Skeletal muscle tissue (tissue), 4 donors: ENCODE data around the gene BCL2L11. TPM values are rescaled to one million over a fixed set of nuclear protein-coding genes. Genes with fewer than 3 reads are reported as not detected.

Experiments used
- H3K27ac ChIP-seq: one replicate; pipeline ENCODE4 v1.7.0; 2013; ENCODE audit warnings: mild to moderate bottlenecking, low read depth, low read length, inconsistent platforms
- H3K27me3 ChIP-seq, 3 donors: one replicate each; pipeline ENCODE4 v1.7.0; 2013; ENCODE audit warnings: low read length in 3 of 3; ENCODE audit not compliant: control insufficient read depth in 3 of 3, insufficient read depth in 3 of 3
- H3K36me3 ChIP-seq, 3 donors: one replicate each; pipeline ENCODE4 v1.7.0; 2013; ENCODE audit warnings: low read length in 3 of 3; ENCODE audit not compliant: control insufficient read depth in 3 of 3, insufficient read depth in 3 of 3
- H3K4me1 ChIP-seq, 3 donors: one replicate each; pipeline ENCODE4 v1.7.0; 2013; ENCODE audit warnings: low read length in 3 of 3, mild to moderate bottlenecking in 3 of 3; ENCODE audit not compliant: control insufficient read depth in 3 of 3, insufficient read depth in 3 of 3
- H3K4me3 ChIP-seq, 3 donors: one replicate each; pipeline ENCODE4 v1.7.0; 2013; ENCODE audit warnings: low read length in 3 of 3
- H3K9ac ChIP-seq, 3 donors: one replicate each; pipeline ENCODE4 v1.7.0; 2013; ENCODE audit warnings: low read length in 3 of 3, mild to moderate bottlenecking in 3 of 3, moderate library complexity in 2 of 3, low read depth in 1 of 3
- H3K9me3 ChIP-seq, 3 donors: one replicate each; pipeline ENCODE4 v1.7.0; 2013; ENCODE audit warnings: low read length in 3 of 3; ENCODE audit not compliant: control insufficient read depth in 3 of 3
- total RNA-seq: library from RNA; depleted of rRNA; stranded (reverse); fragments of >200 nt; gene quantifications from one replicate; pipeline ENCODE4 v1.2.3, GENCODE V29; 2014
- donor health status: Osteomylitis.

BCL2L11 gene
- total RNA-seq, 1 donor from 2014 or later = 6.3 TPM

GRCh38 chr2:111100765-111101162 is 19.9 kb upstream of the BCL2L11 start:
- no peak overlapping the region for H3K4me3 ChIP-seq
- H3K9me3 ChIP-seq = no peaks in the 10 kb centered on the region
- H3K36me3 ChIP-seq = no peaks in the 10 kb centered on the region
- H3K4me1 ChIP-seq = no peaks in the 10 kb centered on the region
- H3K27ac ChIP-seq = no peak overlapping the region
- H3K9ac ChIP-seq = no peak overlapping the region
- H3K27me3 ChIP-seq = no peaks in the 10 kb centered on the region

GRCh38 chr2:111101592-111101991 is 19.1 kb upstream of the BCL2L11 start:
- H3K27ac ChIP-seq = no peak overlapping the region

GRCh38 chr2:111102216-111102615 is 18.5 kb upstream of the BCL2L11 start:
- no peak overlapping the region for H3K27ac ChIP-seq
- no peaks in the 10 kb centered on the region for H3K36me3 ChIP-seq
- no peaks in the 10 kb centered on the region for H3K27me3 ChIP-seq
- no peak overlapping the region for H3K4me3 ChIP-seq
- H3K9me3 ChIP-seq = no peaks in the 10 kb centered on the region
- no peaks in the 10 kb centered on the region for H3K4me1 ChIP-seq
- no peak overlapping the region for H3K9ac ChIP-seq

More at GRCh38 chr2:111101592-111101991, 19.1 kb upstream of the BCL2L11 start:
- no peaks in the 10 kb centered on the region for H3K27me3 ChIP-seq
- no peak overlapping the region for H3K9ac ChIP-seq
- H3K4me1 ChIP-seq = no peaks in the 10 kb centered on the region
- no peaks in the 10 kb centered on the region for H3K9me3 ChIP-seq
- no peak overlapping the region for H3K4me3 ChIP-seq
- H3K36me3 ChIP-seq = no peaks in the 10 kb centered on the region

- H3K27ac ChIP-seq = no peak overlapping the region
- no peaks in the 10 kb centered on the region for H3K4me1 ChIP-seq
- no peak overlapping the region for H3K9ac ChIP-seq
- H3K9me3 ChIP-seq = no peaks in the 10 kb centered on the region
- no peaks in the 10 kb centered on the region for H3K36me3 ChIP-seq
- H3K4me3 ChIP-seq = no peak overlapping the region
- H3K27me3 ChIP-seq = no peaks in the 10 kb centered on the region
Measured at GRCh38 chr2:111105926-111106325, 14.8 kb upstream of the BCL2L11 start.

- no peak overlapping the region for H3K4me3 ChIP-seq
- no peaks in the 10 kb centered on the region for H3K36me3 ChIP-seq
- H3K27me3 ChIP-seq = no peaks in the 10 kb centered on the region
- H3K9me3 ChIP-seq = no peaks in the 10 kb centered on the region
- H3K4me1 ChIP-seq = no peaks in the 10 kb centered on the region
- no peak overlapping the region for H3K27ac ChIP-seq
- no peak overlapping the region for H3K9ac ChIP-seq
Measured at GRCh38 chr2:111106706-111107105, 14.0 kb upstream of the BCL2L11 start.

- no peaks in the 10 kb centered on the region for H3K36me3 ChIP-seq
- H3K4me1 ChIP-seq = no peaks in the 10 kb centered on the region
- H3K27ac ChIP-seq = no peak overlapping the region
- H3K9ac ChIP-seq = no peak overlapping the region
- H3K4me3 ChIP-seq = no peak overlapping the region
- H3K9me3 ChIP-seq = no peaks in the 10 kb centered on the region
- H3K27me3 ChIP-seq = peaks cover 0 to 3% (median 2%) of the 10 kb centered on the region in 3 donors
Measured at GRCh38 chr2:111108745-111109271, 11.9 kb upstream of the BCL2L11 start.

- Histone ChIP-seq H3K4me1 (no peaks in the 10 kb centered on the region), H3K9me3 (no peaks in the 10 kb centered on the region), H3K9ac (no peak overlapping the region), H3K27ac (no peak overlapping the region), H3K36me3 (no peaks in the 10 kb centered on the region), H3K27me3 (peaks cover 0 to 4% (median 3%) of the 10 kb centered on the region in 3 donors), H3K4me3 (no peak overlapping the region)
Measured at GRCh38 chr2:111111101-111111755, 9.5 kb upstream of the BCL2L11 start.

GRCh38 chr2:111113838-111114237 is 6.9 kb upstream of the BCL2L11 start:
- peaks cover 0 to 13% (median 7%) of the 10 kb centered on the region in 3 donors for H3K27me3 ChIP-seq

GRCh38 chr2:111116011-111116746 is 4.5 kb upstream of the BCL2L11 start:
- peaks cover 0 to 22% (median 7%) of the 10 kb centered on the region in 3 donors for H3K27me3 ChIP-seq
- H3K36me3 ChIP-seq = no peaks in the 10 kb centered on the region
- no peak overlapping the region for H3K4me3 ChIP-seq
- peaks cover 17 to 25% (median 23%) of the 10 kb centered on the region in 3 donors for H3K4me1 ChIP-seq
- H3K27ac ChIP-seq = no peak overlapping the region
- H3K9ac ChIP-seq = no peak overlapping the region
- no peaks in the 10 kb centered on the region for H3K9me3 ChIP-seq

More at GRCh38 chr2:111113838-111114237, 6.9 kb upstream of the BCL2L11 start:
- no peaks in the 10 kb centered on the region for H3K36me3 ChIP-seq
- no peak overlapping the region for H3K27ac ChIP-seq
- no peak overlapping the region for H3K4me3 ChIP-seq
- H3K4me1 ChIP-seq = peaks cover 16 to 19% (median 17%) of the 10 kb centered on the region in 3 donors
- no peak overlapping the region for H3K9ac ChIP-seq
- no peaks in the 10 kb centered on the region for H3K9me3 ChIP-seq
